ENCODE data around the gene ACVR2A.

DNA sequence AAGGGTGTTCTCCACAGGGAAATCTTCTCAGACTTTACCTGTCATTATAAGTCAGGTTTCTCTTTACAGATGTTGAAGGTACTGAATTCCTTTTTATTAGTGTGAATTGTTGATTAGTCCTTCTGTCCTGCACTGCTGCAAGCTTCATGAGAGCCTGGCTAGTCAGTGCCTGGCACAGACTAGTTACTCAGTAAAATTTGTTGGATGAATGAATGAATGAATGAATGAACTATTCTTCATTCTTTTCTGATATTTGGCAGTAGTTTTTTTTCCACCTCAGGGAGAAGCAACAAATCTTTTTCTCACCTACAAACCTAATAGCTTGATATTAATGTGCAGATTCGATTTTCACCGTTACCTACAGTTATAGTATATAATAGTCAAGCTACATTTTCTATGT is 64.3 kb downstream of the ACVR2A start:
- no peak for TF ChIP-seq MXI1 (IDR thresholded peaks at IDR 0.05; ENCODE audit: low read depth, low read length)
- TF ChIP-seq FOXM1 (IDR thresholded peaks at IDR 0.05; ENCODE audit: low read depth), result no peak
- TF ChIP-seq POLR2AphosphoS5 (IDR thresholded peaks at IDR 0.05; ENCODE audit: low read depth, low read length), result no peak
- TF ChIP-seq, protein P1, sequence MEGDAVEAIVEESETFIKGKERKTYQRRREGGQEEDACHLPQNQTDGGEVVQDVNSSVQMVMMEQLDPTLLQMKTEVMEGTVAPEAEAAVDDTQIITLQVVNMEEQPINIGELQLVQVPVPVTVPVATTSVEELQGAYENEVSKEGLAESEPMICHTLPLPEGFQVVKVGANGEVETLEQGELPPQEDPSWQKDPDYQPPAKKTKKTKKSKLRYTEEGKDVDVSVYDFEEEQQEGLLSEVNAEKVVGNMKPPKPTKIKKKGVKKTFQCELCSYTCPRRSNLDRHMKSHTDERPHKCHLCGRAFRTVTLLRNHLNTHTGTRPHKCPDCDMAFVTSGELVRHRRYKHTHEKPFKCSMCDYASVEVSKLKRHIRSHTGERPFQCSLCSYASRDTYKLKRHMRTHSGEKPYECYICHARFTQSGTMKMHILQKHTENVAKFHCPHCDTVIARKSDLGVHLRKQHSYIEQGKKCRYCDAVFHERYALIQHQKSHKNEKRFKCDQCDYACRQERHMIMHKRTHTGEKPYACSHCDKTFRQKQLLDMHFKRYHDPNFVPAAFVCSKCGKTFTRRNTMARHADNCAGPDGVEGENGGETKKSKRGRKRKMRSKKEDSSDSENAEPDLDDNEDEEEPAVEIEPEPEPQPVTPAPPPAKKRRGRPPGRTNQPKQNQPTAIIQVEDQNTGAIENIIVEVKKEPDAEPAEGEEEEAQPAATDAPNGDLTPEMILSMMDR (IDR thresholded peaks at IDR 0.05), result no peak
- TF ChIP-seq TAF1 (IDR thresholded peaks at IDR 0.05; ENCODE audit: borderline replicate concordance, low read depth, low read length), result no peak
- TF ChIP-seq, protein P2, sequence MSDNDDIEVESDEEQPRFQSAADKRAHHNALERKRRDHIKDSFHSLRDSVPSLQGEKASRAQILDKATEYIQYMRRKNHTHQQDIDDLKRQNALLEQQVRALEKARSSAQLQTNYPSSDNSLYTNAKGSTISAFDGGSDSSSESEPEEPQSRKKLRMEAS (IDR thresholded peaks at IDR 0.05; ENCODE audit: low read depth), result no peak
- TF ChIP-seq, protein P3, sequence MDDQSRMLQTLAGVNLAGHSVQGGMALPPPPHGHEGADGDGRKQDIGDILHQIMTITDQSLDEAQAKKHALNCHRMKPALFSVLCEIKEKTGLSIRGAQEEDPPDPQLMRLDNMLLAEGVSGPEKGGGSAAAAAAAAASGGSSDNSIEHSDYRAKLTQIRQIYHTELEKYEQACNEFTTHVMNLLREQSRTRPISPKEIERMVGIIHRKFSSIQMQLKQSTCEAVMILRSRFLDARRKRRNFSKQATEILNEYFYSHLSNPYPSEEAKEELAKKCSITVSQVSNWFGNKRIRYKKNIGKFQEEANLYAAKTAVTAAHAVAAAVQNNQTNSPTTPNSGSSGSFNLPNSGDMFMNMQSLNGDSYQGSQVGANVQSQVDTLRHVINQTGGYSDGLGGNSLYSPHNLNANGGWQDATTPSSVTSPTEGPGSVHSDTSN (IDR thresholded peaks at IDR 0.05), result no peak
- no peak for TF ChIP-seq RAD21 (IDR thresholded peaks at IDR 0.05; ENCODE audit: low read length)
- no peak for TF ChIP-seq EZH2phosphoT487 (IDR thresholded peaks at IDR 0.05; ENCODE audit: borderline replicate concordance, low read depth)
- no peak for TF ChIP-seq GATA2 (CRISPR knock-in tag; IDR thresholded peaks at IDR 0.05)
- TF ChIP-seq TEAD4 (IDR thresholded peaks at IDR 0.05; ENCODE audit: borderline replicate concordance, insufficient read depth), result no peak
- no peak for TF ChIP-seq TCF12 (IDR thresholded peaks at IDR 0.05)
- no peak for TF ChIP-seq EP300 (IDR thresholded peaks at IDR 0.05; ENCODE audit: borderline replicate concordance in 1 of 2, low read depth in 1 of 2, low read length in 1 of 2)

Measured in SK-N-SH (cell line).